Measurements from ENCODE around the gene CADPS.

- TF ChIP-seq TOX (CRISPR knock-in tag; IDR thresholded peaks at IDR 0.05; ENCODE audit: borderline replicate concordance) (no peak), ISL1 (CRISPR knock-in tag; IDR thresholded peaks at IDR 0.05) (no peak), ZFP3 (CRISPR knock-in tag; IDR thresholded peaks at IDR 0.05) (no peak), PPARA (CRISPR knock-in tag; IDR thresholded peaks at IDR 0.05; ENCODE audit: borderline replicate concordance) (no peak), ZFP30 (CRISPR knock-in tag; IDR thresholded peaks at IDR 0.05) (no peak), PATZ1 (CRISPR knock-in tag; IDR thresholded peaks at IDR 0.05; ENCODE audit: borderline replicate concordance) (no peak), ZNF8 (CRISPR knock-in tag; IDR thresholded peaks at IDR 0.05) (no peak)
Observed at GRCh38 chr3:62712746-62713145, 162.5 kb downstream of the CADPS start.
